HG02798 (cell line): ENCODE data around the gene SLC43A3.

Experiments used
- ATAC-seq: cut with Tn5 transposase; IDR thresholded peaks from one replicate; pipeline ENCODE4 v1.9.1; 2021; ENCODE audit warnings: mild to moderate bottlenecking; ENCODE audit not compliant: unreplicated experiment, poor library complexity

SLC43A3 gene

DNA sequence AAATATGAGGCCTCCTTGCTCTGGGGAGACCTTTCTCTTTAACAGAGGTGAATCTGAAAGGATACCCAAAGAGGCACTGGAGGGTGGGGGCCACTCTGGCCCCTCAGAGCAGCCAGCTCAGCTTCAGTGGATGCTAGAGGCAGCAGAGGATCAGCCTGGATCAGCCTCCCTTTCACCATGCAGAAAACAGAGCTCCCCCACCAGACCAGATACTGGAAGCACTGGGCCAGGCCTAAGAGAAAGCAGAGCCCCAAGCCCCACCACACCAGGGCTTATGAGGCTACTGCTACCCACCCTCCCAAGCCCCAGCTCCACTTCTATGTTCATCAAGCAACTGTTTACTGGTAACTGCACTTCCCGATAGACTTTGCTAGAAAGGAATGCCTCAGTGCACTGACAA is 4.0 kb upstream of the SLC43A3 start:
- ATAC-seq = no peak

DNA sequence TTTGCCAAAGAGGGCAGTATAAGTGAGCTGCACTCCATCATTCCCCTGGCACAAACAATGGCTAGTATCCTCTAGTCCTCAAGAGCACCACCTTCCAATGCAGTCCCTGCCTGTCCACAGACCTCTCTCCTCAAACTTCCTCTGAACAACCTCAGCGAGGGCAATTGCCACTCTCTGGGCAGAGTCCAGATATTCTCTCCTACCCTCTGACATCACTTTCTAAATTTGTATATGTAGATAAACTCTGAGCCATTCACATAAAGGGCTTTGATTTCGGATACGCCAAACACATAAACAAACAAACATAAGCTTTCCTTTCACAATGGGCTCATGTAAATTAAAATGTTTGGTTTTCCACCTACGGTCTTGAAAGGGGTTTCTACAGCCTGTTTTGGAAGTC is 3.0 kb upstream of the SLC43A3 start:
- no peak for ATAC-seq

DNA sequence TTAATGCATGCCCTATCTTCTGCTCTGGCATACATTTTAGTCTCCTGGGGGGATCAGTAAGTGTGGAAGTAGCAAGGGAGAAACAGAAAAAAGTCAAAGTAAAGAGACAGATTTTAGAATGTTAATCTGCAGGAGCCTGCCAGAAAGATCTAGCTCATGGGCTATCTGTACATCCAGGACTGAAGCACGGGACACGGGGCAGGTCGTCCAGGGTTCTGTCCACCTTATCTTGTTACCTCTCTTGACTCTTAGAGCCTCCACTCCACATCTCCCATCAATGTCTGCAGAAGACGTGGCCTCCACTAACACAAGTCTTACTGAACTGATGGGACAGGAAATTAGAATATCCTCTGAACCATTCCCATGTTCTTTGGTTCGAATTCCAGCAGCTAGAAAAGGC is 1.7 kb upstream of the SLC43A3 start:
- ATAC-seq = no peak

GRCh38 chr11:57427727-57428082 is 784 bp upstream of the SLC43A3 start:
- no peak for ATAC-seq

GRCh38 chr11:57426439-57426928 is 437 bp downstream of the SLC43A3 start:
- no peak for ATAC-seq

GRCh38 chr11:57425565-57426438 is 1.1 kb downstream of the SLC43A3 start:
- ATAC-seq = no peak

GRCh38 chr11:57424792-57425564 is 1.9 kb downstream of the SLC43A3 start:
- peak; percentile 89 for ATAC-seq

DNA sequence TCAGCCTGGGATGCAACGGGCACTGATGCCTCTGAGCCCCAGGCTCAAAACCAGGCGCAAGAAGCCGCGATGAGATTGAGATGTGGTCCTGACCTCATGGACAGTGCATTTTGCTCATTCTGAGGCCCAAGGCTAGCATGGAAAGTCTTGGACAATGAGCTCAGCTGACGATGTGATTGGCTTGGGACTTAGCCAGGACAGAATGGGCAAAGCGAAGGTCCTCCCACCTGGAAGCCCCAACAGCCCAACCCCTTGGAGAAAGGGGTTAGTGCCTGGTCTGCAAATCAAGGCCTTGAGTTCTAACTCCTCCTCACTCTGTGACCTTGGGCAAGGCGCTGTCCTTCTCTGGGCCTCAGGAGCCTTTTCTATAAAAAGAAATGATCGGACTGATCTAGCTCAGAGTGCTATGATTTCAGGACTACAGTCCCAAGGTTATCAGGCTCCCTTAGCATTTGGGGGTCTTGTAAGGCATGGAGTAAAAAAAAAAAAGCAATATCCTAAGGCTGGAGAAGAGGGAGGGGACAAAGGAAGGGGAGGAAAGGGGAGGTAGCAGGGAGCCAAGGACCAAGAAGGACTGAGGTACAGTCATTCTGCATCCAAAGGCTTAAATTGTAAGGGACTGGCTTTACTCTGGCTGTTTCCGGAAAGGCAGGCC is 2.7 kb downstream of the SLC43A3 start:
- no peak for ATAC-seq

- no peak for ATAC-seq
Measured at GRCh38 chr11:57422669-57423068, 4.3 kb downstream of the SLC43A3 start.

- no peak for ATAC-seq
Measured at GRCh38 chr11:57421805-57422204, 5.1 kb downstream of the SLC43A3 start.

GRCh38 chr11:57421066-57421465 is 5.9 kb downstream of the SLC43A3 start:
- no peak for ATAC-seq

DNA sequence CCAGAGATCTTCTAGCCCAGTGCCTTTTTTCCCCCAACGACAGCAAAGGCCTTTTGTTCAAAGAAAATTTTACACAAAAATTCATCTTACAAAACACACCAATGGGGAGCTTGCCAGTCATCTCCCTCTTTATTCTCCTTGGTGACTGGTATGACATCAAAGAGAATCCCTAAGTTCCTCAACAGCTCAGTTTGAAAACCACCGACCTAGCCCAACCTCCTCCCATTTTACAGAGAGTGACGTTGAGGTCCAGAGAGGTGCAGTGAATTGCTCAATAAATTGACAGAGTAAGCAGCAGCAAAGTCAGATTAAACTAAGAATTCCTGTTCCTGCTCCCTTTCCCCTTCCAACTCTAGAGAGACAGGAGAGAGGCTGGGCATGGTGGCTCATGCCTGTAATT is 7.8 kb downstream of the SLC43A3 start:
- ATAC-seq = no peak

GRCh38 chr11:57418131-57418530 is 8.8 kb downstream of the SLC43A3 start:
- ATAC-seq = no peak

GRCh38 chr11:57417056-57417455 is 9.9 kb downstream of the SLC43A3 start:
- ATAC-seq = no peak

GRCh38 chr11:57416436-57416835 is 10.5 kb downstream of the SLC43A3 start:
- ATAC-seq = no peak

- no peak for ATAC-seq
Measured at GRCh38 chr11:57414612-57415212, 12.2 kb downstream of the SLC43A3 start.

- no peak for ATAC-seq
Measured at GRCh38 chr11:57413681-57414080, 13.2 kb downstream of the SLC43A3 start.

GRCh38 chr11:57410287-57410686 is 16.6 kb downstream of the SLC43A3 start:
- no peak for ATAC-seq

DNA sequence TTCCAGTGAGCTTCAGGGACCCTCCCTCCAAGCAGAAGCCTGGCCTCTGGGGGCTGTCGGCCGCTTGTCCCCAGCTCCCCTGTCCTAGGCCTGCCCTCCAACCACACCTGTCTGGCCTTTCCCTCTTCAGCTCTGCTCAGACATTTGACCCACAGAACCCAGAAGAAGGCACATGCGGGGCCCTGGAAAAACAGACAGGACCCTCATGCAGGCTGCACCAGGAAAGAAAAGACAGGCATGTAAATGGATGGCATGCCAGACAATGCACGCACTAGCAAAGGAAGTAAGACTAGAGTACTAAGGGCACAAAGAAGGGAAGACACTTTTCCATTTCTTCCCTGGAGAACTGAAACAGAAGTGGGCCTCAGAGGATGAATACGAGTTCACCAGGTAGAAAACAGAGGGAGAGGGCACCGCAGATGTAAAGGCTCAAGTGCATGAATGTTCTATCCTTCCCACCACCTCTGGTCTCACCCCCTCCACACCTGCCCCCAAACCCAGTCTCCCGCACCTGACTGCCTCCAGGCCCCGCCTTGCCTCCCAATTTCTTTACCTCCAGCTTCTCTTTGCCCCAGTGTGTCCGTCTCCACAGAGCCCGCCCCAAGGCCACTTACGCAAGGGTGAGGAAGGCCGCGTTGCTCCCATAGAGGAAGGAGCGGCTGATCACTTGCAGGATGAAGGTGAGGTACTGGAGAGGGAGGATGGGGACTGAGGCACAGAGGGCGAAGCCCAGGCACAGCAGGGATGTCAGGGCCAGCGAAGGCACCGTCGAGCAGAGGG is 17.4 kb downstream of the SLC43A3 start:
- no peak for ATAC-seq

- ATAC-seq = no peak
Measured at GRCh38 chr11:57408771-57409170, 18.1 kb downstream of the SLC43A3 start.
